ENCODE results near the gene HTRA3. TPM values are rescaled to one million over a fixed set of nuclear protein-coding genes. Genes with fewer than 3 reads are reported as not detected.

Gene HTRA3
- total and polyA plus RNA-seq, 2 of the 8 experiments (the other 6 are each of a cell fraction or from before 2014, with no cell fraction given), result 3.2 to 5.8 TPM

DNA sequence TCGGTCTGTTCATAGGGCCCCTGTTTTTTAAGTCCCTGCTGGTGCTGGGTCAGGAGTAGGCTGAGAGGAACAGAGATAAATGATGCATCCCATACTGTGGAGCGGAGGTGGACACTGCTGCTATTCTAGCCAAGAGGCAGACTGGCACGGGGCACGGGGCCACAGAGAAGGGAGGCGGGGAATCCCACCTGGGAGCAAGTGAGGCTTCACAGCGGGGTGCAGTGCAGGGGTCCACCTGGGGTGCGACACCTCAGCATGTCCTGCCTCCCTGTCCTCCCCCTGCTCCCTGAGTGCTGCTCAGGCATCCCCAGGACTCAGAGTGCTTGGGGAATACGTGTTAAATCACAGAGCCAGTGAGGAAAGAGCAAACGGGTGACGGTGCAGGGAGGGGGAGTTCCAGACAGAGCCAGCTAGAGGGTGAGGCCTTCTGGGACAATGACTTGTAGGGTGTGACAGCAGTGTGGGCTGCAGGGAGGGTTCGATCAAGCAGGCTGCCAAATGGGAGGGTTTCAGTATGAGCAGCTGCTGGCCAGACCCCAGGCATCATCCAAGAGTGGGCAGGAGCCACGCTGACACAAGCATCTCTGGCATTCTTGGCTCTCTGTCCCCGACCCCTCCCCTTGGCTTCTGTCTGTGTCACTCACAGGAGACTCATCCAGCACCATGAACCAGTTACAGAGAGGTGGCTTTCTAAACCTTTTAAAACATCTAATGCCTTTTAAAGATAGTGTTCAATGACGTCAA, 13.7 kb upstream of the HTRA3 start:
- Histone ChIP-seq H3K4ac (replicated peaks; ENCODE audit: insufficient read length, low read depth, low read length) (no peak overlapping the region), H3K23ac (ENCODE audit: insufficient read length) (no peak overlapping the region), H2BK12ac (ENCODE audit: low read depth, low read length) (no peak overlapping the region; the same call in 1 of the 2 replicates), H2BK120ac (replicated peaks; ENCODE audit: low read depth, low read length) (no peak overlapping the region), H3K27ac (ENCODE audit: low read depth, low read length) (no peak overlapping the region), H3K4me1 (replicated peaks in 1 of 4; ENCODE audit: control insufficient read depth in 3 of 4, insufficient read depth in 4 of 4, low read length in 3 of 4) (peaks cover 0 to under 1% (median 0%) of the 10 kb centered on the region in 4 experiments; a peak in 1 of 7 replicates), H3K36me3 (ENCODE audit: control insufficient read depth in 2 of 4, insufficient read depth in 4 of 4, low read length in 3 of 4) (no peaks in the 10 kb centered on the region), H3K27me3 (replicated peaks in 1 of 4; ENCODE audit: control insufficient read depth in 3 of 4, extremely low read depth in 1 of 4, insufficient read depth in 3 of 4, low read length in 3 of 4) (no peaks in the 10 kb centered on the region), H3K23me2 (ENCODE audit: low read depth, low read length) (no peaks in the 10 kb centered on the region; the same call in 1 of the 2 replicates), H3K56ac (replicated peaks; ENCODE audit: insufficient read length, low read depth, low read length) (no peak overlapping the region), H2BK5ac (ENCODE audit: low read depth, low read length) (no peak overlapping the region), H4K8ac (ENCODE audit: extremely low read depth, insufficient read depth, low read length) (no peak overlapping the region), H2BK15ac (ENCODE audit: low read length) (no peak overlapping the region), H4K20me1 (replicated peaks in 1 of 2; ENCODE audit: control insufficient read depth in 1 of 2, insufficient read depth in 2 of 2, low read length in 2 of 2) (no peaks in the 10 kb centered on the region), H2BK20ac (ENCODE audit: low read length) (no peak overlapping the region), H3K9me3 (ENCODE audit: insufficient read depth in 2 of 2, low read depth in 1 of 2, low read length in 1 of 2) (no peaks in the 10 kb centered on the region), H3K9ac (replicated peaks in 1 of 4; ENCODE audit: extremely low read depth in 1 of 4, low read depth in 3 of 4, low read length in 3 of 4) (no peak overlapping the region), H3K18ac (ENCODE audit: extremely low read depth, low read length) (no peak overlapping the region), H4K5ac (ENCODE audit: insufficient read length, low read depth, low read length) (no peak overlapping the region), H4K91ac (replicated peaks; ENCODE audit: insufficient read length, low read length) (no peak overlapping the region), H3K4me2 (ENCODE audit: insufficient read depth in 1 of 2, low read depth in 2 of 2, low read length in 2 of 2) (no peak overlapping the region), H3K79me2 (ENCODE audit: control insufficient read depth in 1 of 2, insufficient read depth in 2 of 2, low read length in 2 of 2) (no peaks in the 10 kb centered on the region), H3K14ac (ENCODE audit: insufficient read length) (no peak overlapping the region), H3K4me3 (ENCODE audit: extremely low read depth in 1 of 4, insufficient read depth in 2 of 4, low read depth in 3 of 4, low read length in 4 of 4) (no peak overlapping the region), H2AK5ac (ENCODE audit: low read depth, low read length) (no peak overlapping the region), H2AFZ (ENCODE audit: low read length) (no peak overlapping the region), H3K79me1 (ENCODE audit: low read depth, low read length) (no peaks in the 10 kb centered on the region)
- WGBS, 2 experiments (ENCODE audit: extremely low coverage in 1 of 2, insufficient coverage in 1 of 2, insufficient read length in 1 of 2, insufficient replicate concordance in 2 of 2, low coverage in 1 of 2, low lambda C conversion rate in 2 of 2, missing lambda C conversion rate in 1 of 2), result 87% methylated on average over 13 of the region's 14 CpGs; no CpG with 5 or more reads in 1 of the 2 experiments
- POLR2A ChIA-PET (ENCODE audit: partially characterized antibody), result no interaction called here
- CTCF ChIA-PET (ENCODE audit: partially characterized antibody), result interaction anchor here (2.1 kb wide), 1 partner anchor 11 kb away, joined by 10 read pairs; no protein-coding TSS in a partner anchor
- DNase-seq (ENCODE audit: low read depth in 1 of 2, low spot score in 2 of 2), result no peak
- no peak for FAIRE-seq
- TF ChIP-seq TEAD4 (IDR thresholded peaks at IDR 0.05; ENCODE audit: low read depth, low read length), result no peak
- no peak for TF ChIP-seq GABPA (IDR thresholded peaks at IDR 0.05; ENCODE audit: borderline replicate concordance, insufficient read depth, low read length)
- no peak for TF ChIP-seq JUND (IDR thresholded peaks at IDR 0.05; ENCODE audit: low read length)
- no peak for TF ChIP-seq ZNF274 (IDR thresholded peaks at IDR 0.05; ENCODE audit: borderline replicate concordance, extremely low read depth, low read length)
- TF ChIP-seq CBX8 (IDR thresholded peaks at IDR 0.05; ENCODE audit: borderline replicate concordance, low read depth, low read length), result no peak
- TF ChIP-seq SIRT6 (IDR thresholded peaks at IDR 0.05; ENCODE audit: low read length), result no peak
- no peak for TF ChIP-seq BRCA1 (IDR thresholded peaks at IDR 0.05; ENCODE audit: low read depth, low read length)
- no peak for TF ChIP-seq YY1 (IDR thresholded peaks at IDR 0.05; ENCODE audit: low read depth, low read length)
- TF ChIP-seq RAD21 (IDR thresholded peaks at IDR 0.05 in 1 of 2, conservative IDR thresholded peaks at IDR 0.05 in 1 of 2; ENCODE audit: low read depth in 2 of 2, low read length in 2 of 2), result no peak
- TF ChIP-seq ASH2L (IDR thresholded peaks at IDR 0.05; ENCODE audit: low read length), result no peak
- TF ChIP-seq USF2 (IDR thresholded peaks at IDR 0.05; ENCODE audit: low read length), result no peak
- no peak for TF ChIP-seq SUZ12 (IDR thresholded peaks at IDR 0.05; ENCODE audit: low read length)

Data from H1 (cell line).